GM10266 (cell line): ENCODE data around the gene SARS2.

ENCODE experiments used
- DNase-seq: peaks from one replicate; pipeline ENCODE4 v3.0.0; 2012; ENCODE audit errors: extremely low spot score
- CTCF ChIP-seq: IDR thresholded peaks from 2 replicates; pipeline ENCODE4 v1.5.1; 2012; ENCODE audit warnings: mild to moderate bottlenecking, low read depth; ENCODE audit not compliant: control insufficient read depth, insufficient read depth; ENCODE audit errors: missing control alignments

The SARS2 gene

GRCh38 chr19:38956264-38956663, 25.7 kb upstream of the SARS2 start:
- TF ChIP-seq CTCF: no peak
- no peak for DNase-seq

GRCh38 chr19:38953677-38954076, 23.1 kb upstream of the SARS2 start:
- DNase-seq: peak; percentile 12
- TF ChIP-seq CTCF: no peak

GRCh38 chr19:38952395-38953165, 22.0 kb upstream of the SARS2 start:
- DNase-seq: peak; percentile 71
- peak; percentile 68 for TF ChIP-seq CTCF

GRCh38 chr19:38951187-38951586, 20.6 kb upstream of the SARS2 start:
- TF ChIP-seq CTCF: no peak

GRCh38 chr19:38949580-38950367, 19.2 kb upstream of the SARS2 start:
- DNase-seq: peak; percentile 85

More at GRCh38 chr19:38951187-38951586, 20.6 kb upstream of the SARS2 start:
- DNase-seq: no peak

GRCh38 chr19:38946229-38947010, 15.9 kb upstream of the SARS2 start:
- no peak for TF ChIP-seq CTCF

More at GRCh38 chr19:38949580-38950367, 19.2 kb upstream of the SARS2 start:
- no peak for TF ChIP-seq CTCF

More at GRCh38 chr19:38946229-38947010, 15.9 kb upstream of the SARS2 start:
- DNase-seq: no peak
